DMS 273 (cell line): ENCODE measurements around the gene CCDC13.

ENCODE experiments used
- DNase-seq: peaks from one replicate; lab custom pipeline; 2025; ENCODE audit not compliant: unreplicated experiment; lab: John Stamatoyannopoulos, UW

Gene CCDC13

DNA sequence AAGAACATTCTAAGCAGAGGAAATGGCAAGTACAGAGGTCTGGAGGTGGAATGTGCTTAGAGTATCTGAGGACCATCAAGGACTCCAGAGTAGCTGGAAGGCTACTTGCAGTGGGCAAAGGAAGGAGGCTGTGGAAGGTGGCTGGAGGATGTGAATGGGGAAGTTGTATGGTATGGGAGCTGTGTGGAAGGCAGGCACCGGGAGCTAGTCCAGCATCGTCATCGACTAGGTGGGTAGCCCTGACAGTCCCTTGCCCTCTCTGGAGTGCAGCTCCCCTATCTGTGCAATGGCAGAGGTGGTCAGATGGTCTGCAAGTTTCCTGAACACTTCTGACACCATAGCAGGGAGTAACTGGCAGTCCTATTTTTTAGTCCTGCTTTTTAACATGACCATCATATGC, 19.3 kb downstream of the CCDC13 start:
- no peak for DNase-seq

DNA sequence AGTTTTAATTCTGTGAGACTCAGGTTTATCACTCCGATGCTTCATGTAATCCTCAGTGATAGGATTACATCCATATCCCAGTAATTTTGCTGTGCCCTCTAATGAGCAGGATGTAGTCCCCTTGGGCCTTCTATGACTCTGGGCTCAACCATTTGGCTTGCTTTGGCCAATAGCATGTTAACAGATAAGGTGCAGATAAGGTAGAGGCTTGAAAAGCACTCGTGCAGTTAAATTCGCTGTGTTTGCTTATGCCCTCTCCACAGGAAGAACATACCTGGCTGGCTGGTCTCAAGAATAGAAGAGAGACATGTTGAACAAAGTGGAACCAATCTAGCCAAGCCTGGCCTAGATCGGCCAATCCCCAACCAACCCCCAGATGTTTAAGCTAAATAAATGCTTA, 20.1 kb downstream of the CCDC13 start:
- no peak for DNase-seq

DNA sequence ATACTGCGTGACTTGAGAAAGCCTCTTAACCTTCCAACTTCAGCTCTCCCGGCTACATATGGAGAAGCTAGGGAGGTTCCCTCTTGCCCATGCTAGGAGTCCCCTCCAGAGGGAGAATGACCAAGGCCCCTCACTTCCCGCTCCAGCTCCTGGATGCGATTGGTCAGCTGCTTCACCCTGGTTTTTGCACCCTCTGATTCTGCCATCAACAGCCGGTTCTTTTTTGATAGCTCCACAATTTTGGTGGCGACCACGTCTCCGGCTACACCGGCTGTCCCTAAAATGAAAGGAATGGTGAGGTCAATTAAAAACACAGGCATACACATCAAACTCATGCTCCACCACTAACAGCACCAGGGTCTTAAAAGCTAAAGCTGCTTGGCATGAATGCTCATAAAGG, 20.6 kb downstream of the CCDC13 start:
- DNase-seq = no peak

DNA sequence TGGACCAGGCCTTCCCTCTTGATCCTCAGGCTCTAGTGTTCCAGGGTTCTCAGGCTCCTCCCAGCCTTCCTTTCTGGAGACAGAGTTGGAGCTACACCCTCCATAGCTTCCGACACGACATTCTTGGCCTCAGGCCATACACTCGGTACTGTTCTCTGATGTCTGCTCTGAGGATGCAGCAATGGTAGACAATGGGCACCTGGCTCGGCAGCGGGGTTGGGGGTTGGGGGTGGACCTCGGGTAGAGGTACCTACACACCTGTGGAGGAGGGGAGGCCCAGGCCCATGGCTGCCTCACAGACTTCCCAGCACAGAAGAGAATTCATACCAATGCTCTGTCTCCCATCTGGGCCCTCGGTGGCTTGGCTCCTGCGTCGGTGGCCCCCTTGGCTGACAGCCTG, 21.4 kb downstream of the CCDC13 start:
- DNase-seq = no peak

DNA sequence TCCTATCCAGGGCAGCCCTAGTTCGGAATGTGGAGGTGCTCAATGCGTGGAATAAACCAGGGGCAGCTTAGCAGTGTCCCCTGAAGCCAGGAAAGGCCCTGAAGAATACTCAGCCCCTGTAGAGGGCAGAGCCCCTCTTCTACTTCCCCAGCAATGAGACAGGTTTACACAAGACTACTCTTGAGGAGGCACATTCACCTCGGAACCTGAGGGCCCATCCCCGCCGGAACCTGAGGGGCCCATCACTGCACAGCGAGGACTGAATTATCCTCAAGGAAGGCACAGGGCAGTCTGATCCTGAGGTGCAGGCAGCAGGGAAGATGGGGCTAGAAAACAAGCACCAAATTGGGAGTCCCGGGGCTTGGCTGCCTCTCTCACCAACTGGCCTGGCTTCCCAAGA, 22.2 kb downstream of the CCDC13 start:
- no peak for DNase-seq

DNA sequence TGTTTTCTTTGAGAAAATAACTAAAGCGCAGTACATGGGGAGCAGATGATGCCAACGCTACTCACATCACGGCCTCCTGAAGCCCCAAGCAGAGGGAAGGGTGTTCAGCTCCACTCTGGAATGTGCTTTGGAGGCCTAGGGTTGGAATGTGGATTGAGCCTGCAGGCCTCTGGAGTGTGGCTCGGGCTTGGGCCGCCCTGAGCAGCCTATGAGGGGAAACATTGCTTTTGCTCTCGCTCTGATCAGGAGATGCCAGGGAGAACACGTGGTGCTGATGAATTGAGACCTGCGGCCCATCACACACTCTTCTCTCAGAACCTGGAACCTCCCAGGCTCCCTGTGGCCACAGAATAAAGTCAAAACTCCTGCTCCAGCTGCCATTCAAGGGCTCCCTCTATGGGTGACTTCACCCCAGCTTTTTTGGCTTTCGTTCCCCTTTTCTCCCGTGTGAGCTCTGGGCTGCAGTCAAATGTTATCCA, 23.3 kb downstream of the CCDC13 start:
- peak; percentile 48 for DNase-seq

DNA sequence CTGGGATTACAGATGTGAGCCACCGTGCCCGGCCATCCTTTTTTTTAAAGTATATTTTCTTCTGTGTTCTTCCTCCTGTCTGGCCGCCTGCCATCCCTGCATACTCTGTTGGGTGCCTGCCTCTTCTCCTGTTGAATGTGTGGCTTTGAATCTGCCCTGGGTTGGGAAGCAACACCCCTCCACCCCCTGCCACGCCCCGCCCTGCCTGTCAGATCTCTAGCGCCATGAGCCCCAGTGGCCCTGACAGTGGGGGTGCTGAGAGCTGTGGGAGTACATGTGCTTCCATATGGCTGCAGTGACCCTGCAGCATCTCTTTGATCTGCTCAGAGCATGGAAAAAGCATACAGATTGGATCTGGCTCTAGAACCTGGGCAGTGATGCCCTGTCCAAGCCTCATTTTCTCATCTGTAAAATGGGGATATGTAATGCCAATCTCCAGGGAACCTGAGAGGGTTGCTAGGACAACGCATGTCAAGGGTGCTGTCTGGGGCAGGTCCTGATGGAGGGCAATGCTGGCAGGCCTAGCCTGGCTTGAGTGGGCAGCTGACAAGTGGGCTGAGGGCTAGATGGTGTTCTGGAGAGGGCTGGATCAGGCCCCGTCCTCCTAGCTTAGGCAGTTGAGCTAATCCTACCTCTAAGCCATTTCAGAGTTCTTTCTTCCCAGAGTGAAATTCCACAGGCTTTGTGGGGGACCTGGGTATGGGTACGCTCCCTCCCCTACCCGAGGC, 23.9 kb downstream of the CCDC13 start:
- DNase-seq = no peak

DNA sequence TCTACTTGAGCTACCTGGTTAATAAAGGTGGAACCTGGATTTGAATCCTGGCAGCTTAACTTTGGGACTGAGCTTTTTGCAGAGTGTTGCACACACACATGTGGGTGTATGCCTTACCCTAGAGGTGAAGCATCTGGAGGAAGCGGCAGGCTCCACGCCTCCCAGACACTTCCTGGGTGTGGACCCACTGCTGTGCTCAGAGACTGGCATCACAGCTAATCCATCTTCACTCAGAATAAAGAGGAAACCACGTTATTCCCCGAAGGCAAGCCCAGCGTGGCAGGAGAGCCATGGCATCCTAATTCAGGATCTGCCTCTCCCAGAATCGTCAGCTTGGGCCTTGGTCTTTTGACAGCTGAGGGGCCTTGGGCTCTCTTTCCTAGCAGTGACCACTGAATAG, 25.5 kb downstream of the CCDC13 start:
- no peak for DNase-seq

DNA sequence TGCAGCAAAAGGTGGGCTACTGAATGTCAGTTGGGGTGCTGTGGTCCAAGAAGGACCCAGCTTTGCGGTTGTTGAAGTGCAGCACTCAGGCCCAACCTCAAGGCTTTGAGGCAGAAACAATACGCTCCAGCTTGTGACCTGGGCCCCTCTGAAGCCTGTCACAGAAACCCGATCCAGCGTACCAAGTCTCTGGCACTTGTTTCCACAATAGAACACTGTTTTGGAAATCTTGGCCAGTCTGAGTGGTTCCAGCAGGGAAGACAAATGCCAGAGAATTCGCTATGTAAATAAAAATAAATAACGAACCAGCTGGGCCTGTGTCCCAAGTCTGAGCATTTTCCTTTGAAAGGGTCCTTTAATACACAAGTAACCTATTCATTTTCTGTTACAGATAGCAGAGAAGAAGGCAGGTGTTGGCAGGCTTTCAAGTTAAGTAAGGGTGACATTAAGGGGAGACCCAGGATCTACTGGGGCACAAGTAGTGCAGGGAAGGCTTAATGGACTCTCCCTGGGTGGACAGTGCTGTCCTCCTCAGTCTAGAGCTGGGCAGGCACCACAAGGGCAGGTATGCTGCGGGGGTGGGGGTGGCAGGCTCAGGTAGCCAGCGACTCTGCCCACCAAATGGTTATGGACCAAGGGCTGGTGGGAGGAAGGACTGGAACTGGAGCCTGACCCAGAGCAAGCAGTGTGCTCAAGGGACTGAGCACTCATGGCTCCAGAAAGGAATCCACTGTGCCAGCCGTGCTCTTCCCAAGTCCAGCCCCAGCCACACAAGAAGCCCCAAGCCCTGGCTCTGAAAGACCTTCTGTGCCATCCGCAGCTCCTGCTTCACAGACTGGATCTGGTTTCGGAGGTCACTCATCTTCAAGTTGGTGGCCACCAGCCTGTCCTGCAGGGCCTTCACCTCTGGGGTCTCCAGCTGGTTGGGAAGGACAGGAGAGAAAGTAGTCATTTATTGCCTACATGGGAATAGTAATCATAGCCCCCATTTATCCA, 26.3 kb downstream of the CCDC13 start:
- peak; percentile 10 for DNase-seq

DNA sequence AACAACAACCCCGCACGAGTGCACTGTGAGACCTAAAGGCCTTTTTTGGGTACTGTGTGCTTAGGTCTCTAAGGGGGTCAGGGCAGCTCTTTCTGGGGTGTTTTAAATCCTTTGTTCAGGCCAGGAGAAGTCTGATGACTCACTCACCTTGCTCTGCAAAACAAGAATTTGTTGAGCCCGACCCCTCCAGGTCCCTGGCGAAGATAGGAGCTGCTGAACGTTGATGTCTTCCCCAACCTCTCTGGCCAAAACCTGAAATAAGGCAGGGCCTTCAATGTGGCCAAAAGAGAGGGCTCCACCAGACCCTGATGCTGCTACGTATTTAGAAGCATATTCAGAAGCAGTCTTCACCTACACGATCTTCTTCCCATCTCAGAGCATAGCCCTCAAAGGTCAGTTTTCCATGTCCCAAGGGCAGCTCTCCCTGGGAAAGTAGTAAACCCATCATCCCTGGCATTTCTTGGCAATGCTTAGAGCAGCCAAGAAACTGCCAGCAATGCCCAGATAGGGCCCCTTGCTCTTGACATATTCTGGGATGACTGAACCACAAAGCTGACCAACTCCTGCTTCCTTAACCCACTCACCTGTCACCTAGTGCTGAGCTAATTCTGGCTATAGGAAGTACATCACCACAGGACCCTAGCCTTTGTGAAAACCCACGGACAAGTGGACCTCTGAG, 27.1 kb downstream of the CCDC13 start:
- DNase-seq = no peak

DNA sequence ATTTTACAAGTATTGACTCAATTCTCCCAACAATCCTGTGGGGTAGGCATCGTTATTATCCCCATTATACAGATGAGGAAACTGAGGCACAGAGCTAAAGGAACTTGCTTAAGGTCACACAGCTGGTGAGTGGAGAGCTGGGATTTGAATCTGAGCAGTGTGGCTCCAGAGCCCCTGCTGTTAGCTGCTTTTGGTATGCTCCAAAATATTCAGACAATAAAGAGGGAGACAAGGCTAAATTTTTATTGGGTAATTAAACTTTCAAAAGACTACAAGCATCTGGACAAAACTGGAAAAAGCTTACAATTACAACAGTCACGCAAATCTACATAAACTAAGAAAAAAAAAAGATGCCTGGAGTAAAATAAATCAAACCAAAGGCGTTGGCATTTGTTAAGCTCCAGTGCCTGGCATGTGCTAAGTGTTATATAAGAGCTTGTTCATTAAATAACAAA, 27.7 kb downstream of the CCDC13 start:
- DNase-seq = no peak

DNA sequence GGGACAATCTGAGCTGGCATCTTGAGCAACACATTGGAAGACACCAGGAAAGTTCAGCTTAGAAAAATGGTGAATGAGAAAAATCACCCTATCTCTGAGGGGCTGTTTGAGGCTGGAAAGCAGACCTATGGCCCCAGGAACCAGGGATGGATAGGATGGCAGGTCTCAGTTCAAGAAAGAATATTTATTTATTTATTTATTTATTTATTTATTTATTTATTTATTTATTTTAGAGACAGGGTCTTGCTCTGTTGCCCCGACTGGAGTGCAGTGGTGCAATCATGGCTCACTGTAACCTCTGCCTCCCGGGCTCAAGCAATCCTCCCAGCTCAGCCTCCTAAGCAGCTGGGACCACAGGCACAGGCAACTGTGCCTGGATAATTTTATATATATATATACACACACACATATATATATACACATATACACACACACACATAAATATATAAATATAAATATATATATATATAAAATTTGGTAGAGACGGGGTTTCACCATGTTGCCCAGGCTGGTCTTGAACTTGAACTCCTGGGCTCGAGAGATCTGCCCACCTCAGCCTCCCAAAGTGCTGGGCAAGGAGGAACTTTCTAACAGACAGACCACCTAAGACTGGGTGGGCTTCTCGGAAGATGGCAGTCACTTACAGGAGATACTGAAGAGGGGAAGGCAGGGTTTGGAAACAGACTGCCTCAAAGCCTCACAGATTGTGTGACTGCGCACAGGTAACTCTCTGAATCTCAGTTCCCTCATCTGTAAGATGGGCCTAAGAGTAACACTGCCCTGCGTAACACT, 29.7 kb downstream of the CCDC13 start:
- DNase-seq = no peak

DNA sequence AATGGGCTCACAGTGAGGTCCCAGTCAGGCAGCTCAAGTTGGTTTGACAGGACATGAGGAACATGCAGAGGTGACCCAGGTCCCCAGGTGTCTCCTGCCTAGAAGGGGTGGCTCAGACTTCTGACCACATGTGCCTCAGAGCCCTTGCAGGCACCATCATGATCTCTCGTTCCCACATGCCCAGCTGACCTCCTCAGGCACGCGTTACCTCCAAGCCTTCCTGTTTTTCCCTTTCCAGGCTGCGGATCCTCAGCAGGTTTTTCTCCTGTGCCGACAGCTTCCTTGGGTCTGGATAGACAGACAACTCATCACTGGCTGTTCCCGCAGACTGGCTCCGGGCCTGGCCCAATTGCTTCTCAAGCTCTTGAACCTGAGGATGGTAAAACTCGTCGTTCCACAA, 30.4 kb downstream of the CCDC13 start:
- DNase-seq = no peak

DNA sequence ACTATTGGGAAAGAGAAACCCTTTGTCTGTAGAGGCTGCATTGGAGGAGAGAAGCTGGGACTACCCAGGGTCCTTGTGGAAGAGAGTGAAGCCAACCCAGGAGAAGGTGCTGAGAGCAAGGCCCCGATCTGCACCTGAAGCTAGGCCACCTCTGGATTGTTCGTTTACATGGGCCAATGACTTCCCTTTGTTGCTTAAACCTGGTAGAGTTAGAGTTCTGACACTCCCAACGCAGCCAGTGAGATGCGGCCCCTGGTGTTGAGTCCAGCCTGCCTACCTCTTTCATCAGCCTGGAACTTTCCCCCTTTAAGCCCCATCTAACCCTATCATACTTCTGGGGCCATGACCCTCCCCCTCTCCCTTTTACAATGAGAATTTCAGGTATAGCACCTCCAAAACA, 30.8 kb downstream of the CCDC13 start:
- no peak for DNase-seq

DNA sequence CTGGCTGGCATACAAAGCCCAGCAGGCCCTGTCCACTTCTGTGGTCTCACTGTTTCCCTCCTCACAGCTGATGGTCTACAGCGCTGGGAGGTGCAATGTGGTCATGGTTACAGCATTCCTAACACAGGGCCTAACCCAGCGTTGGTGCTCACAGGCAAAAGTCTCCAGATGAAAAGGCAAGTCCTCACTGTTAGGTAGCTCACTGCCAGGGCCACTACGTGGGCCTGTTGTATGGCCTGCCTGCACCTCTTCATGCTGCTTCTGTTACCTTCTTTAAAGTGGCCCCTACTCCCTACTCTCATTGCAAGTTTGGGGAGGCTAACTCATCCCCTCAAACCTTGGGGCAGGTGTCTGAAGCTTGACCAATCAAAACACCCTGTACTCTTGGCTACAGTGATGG, 31.3 kb downstream of the CCDC13 start:
- no peak for DNase-seq

DNA sequence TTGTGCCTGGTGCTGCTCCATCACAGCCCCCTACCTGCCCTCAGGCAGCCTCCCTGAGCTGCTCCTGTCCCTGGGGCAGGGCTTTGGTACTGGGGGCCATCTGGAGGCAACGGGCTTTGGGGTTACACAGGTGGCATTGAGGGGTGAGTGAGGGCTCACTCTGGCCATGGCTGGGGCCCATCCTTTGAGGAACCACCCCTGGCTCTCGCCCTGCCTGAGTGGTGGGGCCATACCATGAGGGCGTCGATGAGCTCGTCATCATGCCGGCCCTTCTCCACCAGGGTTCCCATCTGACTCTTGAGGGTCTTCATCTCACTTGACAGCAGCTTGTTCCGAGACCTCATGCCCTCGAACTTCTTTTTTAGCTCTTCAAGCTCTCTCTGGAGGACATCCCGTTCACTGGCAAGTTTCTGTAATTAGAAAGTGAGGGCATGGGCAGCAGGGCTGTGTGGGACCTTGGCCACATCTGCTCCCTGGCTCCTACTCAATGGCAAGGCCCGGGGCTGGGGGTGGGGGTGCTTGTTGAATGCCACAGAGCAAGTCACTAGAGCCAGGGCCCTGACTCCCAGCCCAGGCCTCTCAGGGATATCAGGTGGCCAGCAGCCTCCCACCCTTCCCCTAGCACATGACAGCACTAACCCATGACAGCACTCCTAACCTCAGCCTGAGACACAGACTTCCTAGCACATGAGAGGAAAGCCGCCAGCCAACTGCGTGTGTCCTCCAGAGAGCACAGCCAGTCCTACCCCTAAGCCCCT, 33.5 kb downstream of the CCDC13 start:
- DNase-seq = no peak

DNA sequence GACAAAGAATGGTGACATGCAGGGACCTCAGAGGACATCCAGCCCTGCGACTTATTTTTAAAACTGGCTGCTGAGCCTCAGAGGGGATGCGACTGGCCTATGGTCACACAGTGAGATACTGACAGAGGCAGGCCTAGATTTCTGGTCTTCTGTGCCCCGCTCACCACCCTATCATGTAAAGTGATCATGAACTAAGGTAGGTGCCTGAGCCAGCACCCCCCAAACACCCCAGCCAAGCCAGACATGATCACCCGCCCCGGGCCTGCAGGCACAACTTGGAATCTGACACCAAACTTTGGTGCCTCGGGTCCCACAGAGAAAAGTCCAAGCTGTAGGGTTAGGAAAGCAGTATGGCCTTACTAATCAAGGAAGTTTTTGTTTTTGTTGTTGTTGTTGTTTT, 36.5 kb downstream of the CCDC13 start:
- DNase-seq = no peak

DNA sequence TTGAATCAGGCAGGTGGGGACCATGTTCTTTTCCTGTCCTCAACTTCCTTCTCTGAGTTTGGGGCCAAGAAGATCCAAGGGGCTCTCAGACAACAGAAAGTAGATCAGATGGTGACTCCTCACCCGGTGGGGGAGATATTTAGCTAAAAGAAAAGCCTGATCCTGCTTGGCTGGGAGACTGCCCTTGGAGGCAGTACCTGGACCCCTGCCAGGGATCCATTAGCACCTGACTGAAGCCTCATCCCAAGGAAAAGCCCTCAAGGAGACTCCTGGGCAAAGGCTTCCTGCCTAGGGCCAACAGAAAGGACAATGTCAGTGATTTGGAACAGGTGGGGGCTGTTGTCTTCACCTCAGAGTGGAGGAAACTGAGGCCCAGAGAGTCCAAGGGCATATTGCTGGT, 37.0 kb downstream of the CCDC13 start:
- DNase-seq = peak; percentile 11

DNA sequence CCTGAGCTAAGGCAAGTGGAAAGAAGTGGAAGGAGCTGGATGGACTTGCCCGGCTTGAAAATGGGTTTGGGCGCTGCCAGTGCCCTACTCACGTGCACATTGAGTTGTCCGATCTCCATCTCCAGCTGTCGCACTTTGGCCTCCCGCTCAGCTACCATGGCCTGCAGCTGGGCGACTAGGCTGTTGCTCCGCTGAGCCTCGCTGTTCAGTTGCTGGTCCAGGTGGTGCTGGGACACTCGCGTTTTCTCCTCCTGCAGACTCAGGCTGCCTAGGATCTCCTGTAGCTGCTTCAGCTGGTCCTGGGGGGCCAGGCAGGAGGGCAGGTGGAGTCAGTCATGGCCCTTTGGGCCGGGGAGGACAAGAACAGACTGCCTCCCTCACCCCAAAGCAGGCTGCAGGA, 37.4 kb downstream of the CCDC13 start:
- no peak for DNase-seq

DNA sequence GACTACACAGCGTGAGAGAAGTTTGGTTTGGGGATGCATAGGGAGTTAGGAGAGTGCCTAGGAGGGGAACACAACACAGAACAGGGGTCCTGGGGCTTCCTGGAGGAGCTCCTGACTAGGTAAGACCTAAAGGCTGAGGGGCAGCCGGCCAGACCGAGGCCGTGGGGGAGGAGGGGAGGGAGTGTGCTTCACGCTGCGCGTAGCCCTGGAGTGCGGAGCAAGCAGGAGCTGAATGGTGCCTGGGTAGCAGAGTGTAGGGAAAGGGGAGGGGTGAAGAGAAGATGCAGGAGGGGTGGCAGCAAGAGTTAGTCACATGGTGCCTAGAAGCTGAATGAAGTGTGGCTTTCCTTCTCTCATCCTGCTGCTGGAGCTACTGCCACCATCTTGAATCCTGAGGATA, 38.0 kb downstream of the CCDC13 start:
- DNase-seq = no peak
